Dendritic cell treated with granulocyte-macrophage colony-stimulating factor and Interleukin-4, amounts not matched to agents 40 ng/mL and 50 ng/mL, for 4 days (primary cell): ENCODE measurements around the gene CXCL9.
"Not testable (repeated sequence)": the region's sequence is repeated elsewhere in the genome, so short reads cannot be mapped to it uniquely, and the experiment has no call there.

Experiments
- H3K27ac Mint-ChIP-seq: one replicate; pipeline ENCODE4 v1.8.0; 2022; ENCODE audit warnings: mild to moderate bottlenecking, mixed read lengths
- H3K27me3 Mint-ChIP-seq: one replicate; pipeline ENCODE4 v1.8.0; 2022; ENCODE audit warnings: mild to moderate bottlenecking, mixed read lengths
- H3K36me3 Mint-ChIP-seq: one replicate; pipeline ENCODE4 v1.8.0; 2022; ENCODE audit warnings: low read depth, mixed read lengths
- H3K4me1 Mint-ChIP-seq: one replicate; pipeline ENCODE4 v1.8.0; 2022; ENCODE audit warnings: low read depth, mixed read lengths
- H3K4me3 Mint-ChIP-seq: one replicate; pipeline ENCODE4 v1.8.0; 2022; ENCODE audit warnings: mild to moderate bottlenecking, moderate library complexity, mixed read lengths
- H3K9me3 Mint-ChIP-seq: one replicate; pipeline ENCODE4 v1.8.0; 2022; ENCODE audit warnings: mixed read lengths
- intact Hi-C: fragments of 100-400 bp; cut with micrococcal nuclease; formaldehyde crosslinking; loops from one replicate; pipeline ENCODE4 v1.15.0; 2022

Gene CXCL9

GRCh38 chr4:76007089-76007862 lies at the start of gene CXCL9:
CXCL9 (minus strand) TSS chr4:76007509; CDS start chr4:76007449, 60 bp downstream.
- no peaks in the 10 kb centered on the region for H3K9me3 Mint-ChIP-seq
- H3K27me3 Mint-ChIP-seq, result no peaks in the 10 kb centered on the region
- H3K4me1 Mint-ChIP-seq, result peaks cover 24% of the 10 kb centered on the region
- no peak within 1 kb of the TSS for H3K4me3 Mint-ChIP-seq
- no peak within 1 kb of the TSS for H3K27ac Mint-ChIP-seq
- no peaks in the 10 kb centered on the region for H3K36me3 Mint-ChIP-seq
- intact Hi-C loops, result no loop called here

DNA sequence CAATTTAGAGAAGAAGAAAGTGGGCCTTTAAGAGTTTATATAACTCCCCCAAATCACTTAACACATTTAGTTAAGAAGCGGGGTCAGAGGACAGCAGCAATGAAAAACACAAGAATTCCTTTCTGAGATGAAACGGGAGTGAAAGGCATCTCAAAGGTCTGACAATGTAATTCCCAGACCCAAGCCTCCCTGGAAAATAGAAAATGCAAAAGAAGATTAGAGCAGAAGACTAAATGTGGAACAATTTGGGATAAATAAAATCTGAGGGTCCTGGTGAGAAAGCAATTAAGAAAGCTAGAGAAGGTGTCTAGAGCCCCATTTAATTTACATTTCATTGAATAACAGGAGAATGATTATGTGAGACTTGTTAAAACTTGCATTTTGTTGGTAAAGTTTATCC lies 48.1 kb upstream of the CXCL9 start:
- Mint-ChIP-seq H3K27ac (no peak overlapping the region), H3K36me3 (no peaks in the 10 kb centered on the region), H3K4me1 (peaks cover 17% of the 10 kb centered on the region), H3K9me3 (no peaks in the 10 kb centered on the region), H3K4me3 (no peak overlapping the region), H3K27me3 (no peaks in the 10 kb centered on the region)
- intact Hi-C loops, result no loop called here

- no peak overlapping the region for H3K4me3 Mint-ChIP-seq
- no peaks in the 10 kb centered on the region for H3K9me3 Mint-ChIP-seq
- H3K27me3 Mint-ChIP-seq, result no peaks in the 10 kb centered on the region
- intact Hi-C loops, result no loop called here
- H3K27ac Mint-ChIP-seq, result no peak overlapping the region
- H3K36me3 Mint-ChIP-seq, result no peaks in the 10 kb centered on the region
- peaks cover 13% of the 10 kb centered on the region for H3K4me1 Mint-ChIP-seq
Measured at GRCh38 chr4:76055016-76055415, 47.7 kb upstream of the CXCL9 start.

DNA sequence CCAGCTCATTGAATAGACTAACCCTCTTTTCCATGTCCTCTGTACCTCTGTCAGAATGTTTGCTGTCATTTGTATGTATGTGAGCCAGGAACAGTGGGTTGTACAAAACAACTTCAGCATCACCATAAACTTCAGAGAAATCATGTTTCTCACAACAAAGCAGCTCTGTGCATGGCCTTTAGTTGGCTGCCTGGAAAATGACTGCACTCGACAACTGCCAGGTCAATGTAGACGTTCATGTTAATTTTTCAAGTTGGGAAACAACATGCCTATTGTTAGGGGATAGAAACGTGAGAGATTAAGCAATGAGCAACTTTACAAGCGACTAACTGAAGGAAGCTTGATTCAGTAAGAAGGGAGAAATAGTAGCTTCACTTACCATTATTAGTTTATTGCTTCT lies 46.4 kb upstream of the CXCL9 start:
- H3K9me3 Mint-ChIP-seq, result no peaks in the 10 kb centered on the region

DNA sequence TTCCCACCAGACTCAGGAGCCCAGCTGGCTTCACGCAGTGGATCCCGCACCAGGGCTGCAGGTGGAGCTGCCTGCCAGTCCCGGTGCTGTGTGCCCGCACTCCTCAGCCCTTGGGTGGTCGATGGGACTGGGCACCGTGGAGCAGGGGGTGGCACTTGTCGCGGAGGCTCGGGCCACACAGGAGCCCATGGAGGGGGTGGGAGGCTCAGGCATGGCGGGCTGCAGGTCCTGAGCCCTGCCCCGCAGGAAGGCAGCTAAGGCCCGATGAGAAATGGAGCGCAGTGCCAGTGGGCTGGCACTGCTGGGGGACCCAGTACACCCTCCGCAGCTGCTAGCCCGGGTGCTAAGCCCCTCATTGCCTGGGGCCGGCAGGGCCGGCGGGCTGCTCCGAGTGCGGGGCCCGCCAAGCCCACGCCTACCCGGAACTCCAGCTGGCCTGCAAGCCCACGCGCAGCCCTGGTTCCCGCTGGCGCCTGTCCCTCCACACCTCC lies 43.3 kb upstream of the CXCL9 start:
- H3K4me3 Mint-ChIP-seq, H3K36me3 Mint-ChIP-seq, intact Hi-C loops, H3K27me3 Mint-ChIP-seq, H3K27ac Mint-ChIP-seq, H3K4me1 Mint-ChIP-seq, H3K9me3 Mint-ChIP-seq: not testable (repeated sequence)

More for the DNA sequence above, 46.4 kb upstream of the CXCL9 start:
- intact Hi-C loops, result no loop called here
- Mint-ChIP-seq H3K4me3 (no peak overlapping the region), H3K27me3 (no peaks in the 10 kb centered on the region), H3K4me1 (peaks cover 3% of the 10 kb centered on the region), H3K36me3 (no peaks in the 10 kb centered on the region), H3K27ac (no peak overlapping the region)

GRCh38 chr4:76049860-76050416 lies 42.6 kb upstream of the CXCL9 start:
- H3K27ac Mint-ChIP-seq, H3K4me3 Mint-ChIP-seq, H3K4me1 Mint-ChIP-seq, H3K9me3 Mint-ChIP-seq, intact Hi-C loops, H3K36me3 Mint-ChIP-seq, H3K27me3 Mint-ChIP-seq: not testable (repeated sequence)

DNA sequence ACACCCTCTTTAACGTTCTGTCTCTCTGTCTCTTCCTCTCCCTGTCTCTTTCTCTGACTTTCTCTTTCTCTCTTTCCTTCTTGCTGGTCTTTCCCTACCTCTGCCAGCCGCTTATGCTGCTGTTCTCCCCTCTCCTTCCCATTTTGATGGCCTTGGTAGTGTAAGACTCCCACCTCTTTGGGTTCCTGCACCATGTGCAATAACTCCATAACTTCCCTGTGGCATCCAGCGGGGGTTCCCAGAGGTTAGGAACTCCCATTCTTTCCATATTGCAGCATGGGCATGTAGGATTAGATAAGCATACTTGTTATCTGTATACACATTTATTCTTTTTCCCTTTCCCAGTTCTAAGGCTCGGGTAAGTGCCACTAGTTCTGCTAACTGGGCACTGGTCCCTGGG lies 37.4 kb upstream of the CXCL9 start:
- H3K27me3 Mint-ChIP-seq, H3K9me3 Mint-ChIP-seq, H3K4me3 Mint-ChIP-seq, H3K27ac Mint-ChIP-seq, intact Hi-C loops, H3K36me3 Mint-ChIP-seq, H3K4me1 Mint-ChIP-seq: not testable (repeated sequence)

- intact Hi-C loops, H3K27ac Mint-ChIP-seq, H3K9me3 Mint-ChIP-seq: not testable (repeated sequence)
Measured at GRCh38 chr4:76043306-76043705, 36.0 kb upstream of the CXCL9 start.

DNA sequence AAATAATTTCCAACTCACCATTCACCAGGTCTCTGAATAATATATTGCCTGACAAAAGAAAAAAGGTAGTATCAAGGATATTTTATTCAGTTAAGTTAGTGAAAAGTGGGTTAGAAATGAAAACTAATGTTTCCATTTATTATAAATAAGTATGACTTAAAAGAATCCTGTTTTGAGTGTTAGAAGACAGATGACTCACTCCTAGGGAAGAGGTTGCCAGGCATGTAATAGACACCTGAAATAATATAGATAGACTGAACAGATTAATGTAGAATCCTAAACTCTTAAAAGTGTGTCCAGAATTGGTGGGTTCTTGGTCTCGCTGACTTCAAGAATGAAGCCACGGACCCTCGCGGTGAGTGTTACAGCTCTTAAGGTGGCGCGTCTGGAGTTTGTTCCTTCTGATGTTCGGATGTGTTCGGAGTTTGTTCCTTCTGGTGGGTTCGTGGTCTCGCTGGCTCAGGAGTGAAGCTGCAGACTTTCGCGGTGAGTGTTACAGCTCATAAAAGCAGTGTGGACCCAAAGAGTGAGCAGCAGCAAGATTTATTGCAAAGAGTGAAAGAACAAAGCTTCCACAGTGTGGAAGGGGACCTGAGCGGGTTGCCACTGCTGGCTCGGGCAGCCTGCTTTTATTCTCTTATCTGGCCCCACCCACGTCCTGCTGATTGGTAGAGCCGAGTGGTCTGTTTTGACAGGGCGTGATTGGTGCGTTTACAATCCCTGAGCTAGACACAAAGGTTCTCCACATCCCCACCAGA lies 35.1 kb upstream of the CXCL9 start:
- H3K36me3 Mint-ChIP-seq, H3K27me3 Mint-ChIP-seq, H3K9me3 Mint-ChIP-seq, intact Hi-C loops, H3K27ac Mint-ChIP-seq, H3K4me1 Mint-ChIP-seq, H3K4me3 Mint-ChIP-seq: not testable (repeated sequence)

More at GRCh38 chr4:76043306-76043705, 36.0 kb upstream of the CXCL9 start:
- not testable (repeated sequence) for H3K4me3 Mint-ChIP-seq, H3K27me3 Mint-ChIP-seq, H3K36me3 Mint-ChIP-seq, H3K4me1 Mint-ChIP-seq

- Mint-ChIP-seq H3K4me1 (no peaks in the 10 kb centered on the region), H3K4me3 (no peak overlapping the region), H3K9me3 (no peaks in the 10 kb centered on the region), H3K27ac (no peak overlapping the region), H3K36me3 (no peaks in the 10 kb centered on the region), H3K27me3 (no peaks in the 10 kb centered on the region)
- intact Hi-C loops, result no loop called here
Measured at GRCh38 chr4:76036855-76037254, 29.5 kb upstream of the CXCL9 start.

- Mint-ChIP-seq H3K27me3 (no peaks in the 10 kb centered on the region), H3K27ac (no peak within 1 kb of the TSS), H3K36me3 (no peaks in the 10 kb centered on the region), H3K9me3 (no peaks in the 10 kb centered on the region), H3K4me3 (no peak within 1 kb of the TSS), H3K4me1 (no peaks in the 10 kb centered on the region)
- intact Hi-C loops, result no loop called here
Measured at GRCh38 chr4:76035799-76036380, 28.6 kb upstream of the CXCL9 start, which contains the start of gene CXCL11. CXCL11 (minus strand) TSS chr4:76036070; CDS start chr4:76035987, 83 bp downstream.

- H3K4me1 Mint-ChIP-seq, result no peaks in the 10 kb centered on the region
- H3K27ac Mint-ChIP-seq, result no peak overlapping the region
- H3K9me3 Mint-ChIP-seq, result no peaks in the 10 kb centered on the region
- no peak overlapping the region for H3K4me3 Mint-ChIP-seq
- H3K27me3 Mint-ChIP-seq, result no peaks in the 10 kb centered on the region
- H3K36me3 Mint-ChIP-seq, result no peaks in the 10 kb centered on the region
- intact Hi-C loops, result no loop called here
Measured at GRCh38 chr4:76035141-76035540, 27.8 kb upstream of the CXCL9 start.

DNA sequence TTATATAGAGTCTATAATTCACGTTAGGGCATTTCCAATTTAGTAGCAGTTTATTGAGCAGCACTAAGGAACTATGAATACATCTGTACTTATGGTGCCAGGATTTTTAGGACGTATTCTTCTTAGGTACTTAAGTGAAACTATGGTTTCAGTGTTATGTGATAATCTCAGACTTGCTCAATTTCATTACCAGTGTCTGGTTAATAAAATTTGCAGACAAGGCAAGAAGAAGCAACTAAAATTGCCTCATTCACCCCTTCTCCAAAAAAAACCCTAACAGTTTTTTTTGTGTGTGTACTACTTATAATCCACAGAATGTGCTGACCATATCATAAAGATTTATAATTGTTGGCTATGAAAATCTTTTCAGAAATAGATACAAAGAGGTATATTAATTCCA lies 22.0 kb upstream of the CXCL9 start:
- intact Hi-C loops, result no loop called here
- Mint-ChIP-seq H3K36me3 (no peaks in the 10 kb centered on the region), H3K9me3 (no peaks in the 10 kb centered on the region), H3K4me3 (no peak overlapping the region), H3K27me3 (no peaks in the 10 kb centered on the region), H3K27ac (no peak overlapping the region), H3K4me1 (peaks cover 21% of the 10 kb centered on the region)

DNA sequence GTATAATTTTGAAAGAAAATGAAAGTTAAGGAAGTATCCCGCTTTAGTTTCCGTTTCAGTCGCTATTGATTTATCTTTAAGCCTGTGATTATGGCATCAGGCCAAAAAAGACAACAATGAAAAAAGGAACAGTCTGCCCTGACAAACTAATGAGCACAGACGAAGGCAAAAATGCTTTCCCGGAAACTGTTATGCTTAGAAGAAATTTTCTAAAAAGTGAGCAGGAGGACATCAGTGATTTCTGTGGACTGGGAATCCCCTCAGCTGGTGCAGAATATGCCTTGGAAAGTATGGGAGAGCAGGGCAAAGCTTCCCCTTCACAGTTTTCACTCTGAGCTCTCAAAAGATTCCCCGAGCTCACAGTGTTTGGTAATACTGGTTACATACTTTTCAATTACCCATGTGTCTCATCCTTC lies 21.0 kb upstream of the CXCL9 start:
- Mint-ChIP-seq H3K4me1 (peaks cover 27% of the 10 kb centered on the region), H3K36me3 (no peaks in the 10 kb centered on the region), H3K9me3 (no peaks in the 10 kb centered on the region), H3K4me3 (peak overlapping the region; percentile 39), H3K27ac (peak overlapping the region; percentile 48), H3K27me3 (no peaks in the 10 kb centered on the region)
- intact Hi-C loops, result no loop called here
